ENCODE results near the gene G2E3. TPM values are rescaled to one million over a fixed set of nuclear protein-coding genes. Genes with fewer than 3 reads are reported as not detected.

The G2E3 gene
- total and polyA plus RNA-seq, 4 donors, result 2.4 to 14.0 (median 5.7) TPM

- DNase-seq (ENCODE audit: low spot score), result no peak
- Histone ChIP-seq H3K9me3 (ENCODE audit: control insufficient read depth in 4 of 4, low read length in 3 of 4) (no peaks in the 10 kb centered on the region), H3K9ac (ENCODE audit: low read depth in 1 of 2, low read length in 2 of 2) (peak overlapping the region; percentile 66 to 73), H3K27me3 (ENCODE audit: control insufficient read depth in 4 of 4, insufficient read depth in 4 of 4, low read length in 3 of 4) (no peaks in the 10 kb centered on the region), H3K4me1 (ENCODE audit: control insufficient read depth in 4 of 4, insufficient read depth in 4 of 4, low read length in 3 of 4) (peaks cover 0 to 6% (median 5%) of the 10 kb centered on the region in 4 donors), H3K4me3 (ENCODE audit: low read depth in 1 of 3, low read length in 3 of 3) (peak overlapping the region; percentile 82 to 98 (median 83)), H3K27ac (ENCODE audit: low read depth in 1 of 2, low read length in 2 of 2) (no peak overlapping the region), H3K36me3 (ENCODE audit: control insufficient read depth in 4 of 4, insufficient read depth in 3 of 4, low read depth in 1 of 4, low read length in 3 of 4) (no peaks in the 10 kb centered on the region)
- TF ChIP-seq JUND (IDR thresholded peaks at IDR 0.05), result no peak
- no peak for TF ChIP-seq HNF4G (IDR thresholded peaks at IDR 0.05)
- TF ChIP-seq NR2F2 (IDR thresholded peaks at IDR 0.05), result no peak
- TF ChIP-seq RXRA (IDR thresholded peaks at IDR 0.05), result no peak
- no peak for TF ChIP-seq ATF3 (IDR thresholded peaks at IDR 0.05)
- no peak for TF ChIP-seq EGR1 (IDR thresholded peaks at IDR 0.05; ENCODE audit: low read depth in 2 of 2)
- no peak for TF ChIP-seq TAF1 (conservative IDR thresholded peaks at IDR 0.05)
- no peak for TF ChIP-seq RAD21 (IDR thresholded peaks at IDR 0.05)
- TF ChIP-seq SP1 (IDR thresholded peaks at IDR 0.05), result no peak
- TF ChIP-seq FOXA1 (IDR thresholded peaks at IDR 0.05), result no peak
- TF ChIP-seq MAX (IDR thresholded peaks at IDR 0.05), result no peak
- TF ChIP-seq YY1 (IDR thresholded peaks at IDR 0.05), result no peak
- TF ChIP-seq HNF4A (conservative IDR thresholded peaks at IDR 0.05), result no peak
- 1% methylated on average over 16 of the region's 16 CpGs for WGBS
Measured at GRCh38 chr14:30559638-30560091, 707 bp downstream of the G2E3 start.

- Histone ChIP-seq H3K27ac (ENCODE audit: low read depth in 1 of 2, low read length in 2 of 2) (no peak overlapping the region), H3K4me3 (ENCODE audit: low read depth in 1 of 3, low read length in 3 of 3) (no peak overlapping the region), H3K9me3 (ENCODE audit: control insufficient read depth in 4 of 4, low read length in 3 of 4) (no peaks in the 10 kb centered on the region), H3K9ac (ENCODE audit: low read depth in 1 of 2, low read length in 2 of 2) (no peak overlapping the region), H3K4me1 (ENCODE audit: control insufficient read depth in 4 of 4, insufficient read depth in 4 of 4, low read length in 3 of 4) (peaks cover 0 to 6% (median 5%) of the 10 kb centered on the region in 4 donors), H3K36me3 (ENCODE audit: control insufficient read depth in 4 of 4, insufficient read depth in 3 of 4, low read depth in 1 of 4, low read length in 3 of 4) (no peaks in the 10 kb centered on the region), H3K27me3 (ENCODE audit: control insufficient read depth in 4 of 4, insufficient read depth in 4 of 4, low read length in 3 of 4) (no peaks in the 10 kb centered on the region)
- DNase-seq (ENCODE audit: low spot score), result no peak
- WGBS, result 92% methylated on average over 1 of the region's 1 CpG
- TF ChIP-seq JUND (IDR thresholded peaks at IDR 0.05) (no peak), TAF1 (conservative IDR thresholded peaks at IDR 0.05) (no peak), REST (IDR thresholded peaks at IDR 0.05) (no peak), YY1 (IDR thresholded peaks at IDR 0.05) (no peak), HNF4A (conservative IDR thresholded peaks at IDR 0.05) (no peak), FOXA1 (IDR thresholded peaks at IDR 0.05) (no peak), GABPA (IDR thresholded peaks at IDR 0.05 in 1 of 2, conservative IDR thresholded peaks at IDR 0.05 in 1 of 2) (no peak), NR2F2 (IDR thresholded peaks at IDR 0.05) (no peak), ATF3 (IDR thresholded peaks at IDR 0.05) (no peak), CTCF (IDR thresholded peaks at IDR 0.05; ENCODE audit: low read depth, low read length, missing input control) (no peak), SP1 (IDR thresholded peaks at IDR 0.05) (no peak), MAX (IDR thresholded peaks at IDR 0.05) (no peak), HNF4G (IDR thresholded peaks at IDR 0.05) (no peak), FOXA2 (IDR thresholded peaks at IDR 0.05) (no peak), RXRA (IDR thresholded peaks at IDR 0.05) (no peak), ZBTB33 (IDR thresholded peaks at IDR 0.05) (no peak)
Measured at GRCh38 chr14:30560581-30560980, 1.6 kb downstream of the G2E3 start.
